ENCODE results near the gene IGFBP5. TPM values are rescaled to one million over a fixed set of nuclear protein-coding genes. Genes with fewer than 3 reads are reported as not detected.

Gene IGFBP5
- total RNA-seq, 1 experiment from 2014 or later: not detected

DNA sequence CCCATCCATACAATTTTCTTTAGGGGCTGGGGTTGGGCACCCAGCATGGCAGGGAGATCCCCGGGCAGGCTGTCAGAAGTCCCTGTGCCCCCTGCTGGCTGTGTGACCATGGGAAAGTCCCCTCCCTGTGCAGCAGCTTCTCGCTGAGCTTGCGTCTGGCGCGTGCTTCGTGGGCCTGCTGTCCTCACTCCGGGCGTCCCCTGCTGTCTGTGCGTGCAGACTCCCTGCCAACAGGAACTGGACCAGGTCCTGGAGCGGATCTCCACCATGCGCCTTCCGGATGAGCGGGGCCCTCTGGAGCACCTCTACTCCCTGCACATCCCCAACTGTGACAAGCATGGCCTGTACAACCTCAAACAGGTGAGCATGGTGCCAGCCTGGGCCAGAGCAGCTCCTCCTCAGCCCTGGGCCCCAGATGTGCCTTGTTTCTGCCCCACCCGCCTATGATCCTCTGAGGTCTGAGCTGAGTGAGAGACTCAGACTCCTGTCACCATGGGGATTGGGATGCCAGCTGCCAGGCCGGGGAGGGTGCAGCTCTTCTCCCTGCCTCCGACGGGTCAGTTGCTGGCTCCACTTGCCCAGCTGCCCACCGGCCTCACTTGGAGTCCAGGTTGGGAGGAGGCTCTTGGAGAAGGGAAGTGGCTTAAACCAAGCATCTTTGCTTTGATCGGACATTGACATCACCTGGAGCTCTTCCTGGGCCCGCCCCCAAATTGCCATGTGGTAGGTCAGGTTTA lies 33.5 kb downstream of the IGFBP5 start:
- TF ChIP-seq CTCF (IDR thresholded peaks at IDR 0.05; ENCODE audit: unreplicated experiment): no peak
- Mint-ChIP-seq H3K9me3 (ENCODE audit: unreplicated experiment) (no peaks in the 10 kb centered on the region), H3K36me3 (ENCODE audit: insufficient read depth, unreplicated experiment) (no peaks in the 10 kb centered on the region), H3K27me3 (ENCODE audit: insufficient read depth, unreplicated experiment) (no peaks in the 10 kb centered on the region), H3K4me1 (ENCODE audit: insufficient read depth, unreplicated experiment) (peaks cover 33% of the 10 kb centered on the region), H3K27ac (ENCODE audit: low read depth, unreplicated experiment) (no peak overlapping the region), H3K4me3 (ENCODE audit: unreplicated experiment) (no peak overlapping the region)
- POLR2A ChIA-PET: no interaction called here
- DNase-seq (ENCODE audit: unreplicated experiment): no peak
- intact Hi-C loops (cut with micrococcal nuclease): loop anchor here (10.0 kb wide), 1 partner anchor 247 kb away; the partner anchor contains the start of gene SMARCAL1
- CTCF ChIA-PET: interaction anchor here (0.6 to 27.0 kb wide), 7 partner anchors 8 to 141 kb away, joined by 3 to 673 read pairs (median 4); no protein-coding TSS in a partner anchor
- no TSS peak for BruUV-seq (replicated peaks)

GRCh38 chr2:216661051-216661450 lies 34.3 kb downstream of the IGFBP5 start:
- CTCF ChIA-PET: interaction anchor here (1.0 to 27.0 kb wide), 3 partner anchors 8 to 140 kb away, joined by 3 to 673 read pairs (median 4); no protein-coding TSS in a partner anchor

DNA sequence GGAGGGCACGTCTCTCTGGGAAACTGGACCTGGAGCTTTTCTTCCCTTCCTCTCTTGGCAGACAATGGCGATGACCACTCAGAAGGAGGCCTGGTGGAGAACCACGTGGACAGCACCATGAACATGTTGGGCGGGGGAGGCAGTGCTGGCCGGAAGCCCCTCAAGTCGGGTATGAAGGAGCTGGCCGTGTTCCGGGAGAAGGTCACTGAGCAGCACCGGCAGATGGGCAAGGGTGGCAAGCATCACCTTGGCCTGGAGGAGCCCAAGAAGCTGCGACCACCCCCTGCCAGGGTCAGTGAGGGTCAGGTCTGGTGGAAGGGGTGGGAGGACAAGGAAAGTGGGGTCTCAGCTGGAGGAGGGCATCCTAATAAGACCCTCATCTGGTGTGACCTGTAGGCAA lies 34.9 kb downstream of the IGFBP5 start:
- Mint-ChIP-seq H3K36me3 (ENCODE audit: insufficient read depth, unreplicated experiment) (no peaks in the 10 kb centered on the region), H3K4me3 (ENCODE audit: unreplicated experiment) (no peak overlapping the region), H3K27ac (ENCODE audit: low read depth, unreplicated experiment) (no peak overlapping the region), H3K4me1 (ENCODE audit: insufficient read depth, unreplicated experiment) (peaks cover 27% of the 10 kb centered on the region), H3K9me3 (ENCODE audit: unreplicated experiment) (no peaks in the 10 kb centered on the region), H3K27me3 (ENCODE audit: insufficient read depth, unreplicated experiment) (no peaks in the 10 kb centered on the region)
- BruUV-seq (replicated peaks): no TSS peak
- ChIA-PET POLR2A (no interaction called here), CTCF (interaction anchor here (0.6 to 27.0 kb wide), 3 partner anchors 28 to 181 kb away, joined by 3 to 673 read pairs (median 3); no protein-coding TSS in a partner anchor)
- no peak for TF ChIP-seq CTCF (IDR thresholded peaks at IDR 0.05; ENCODE audit: unreplicated experiment)
- no peak for DNase-seq (ENCODE audit: unreplicated experiment)
- intact Hi-C loops (cut with micrococcal nuclease): loop anchor here (10.0 kb wide), 1 partner anchor 246 kb away; the partner anchor contains the start of gene SMARCAL1

More at GRCh38 chr2:216661051-216661450, 34.3 kb downstream of the IGFBP5 start:
- no peaks in the 10 kb centered on the region for H3K9me3 Mint-ChIP-seq (ENCODE audit: unreplicated experiment)
- no peak overlapping the region for H3K27ac Mint-ChIP-seq (ENCODE audit: low read depth, unreplicated experiment)
- no TSS peak for BruUV-seq (replicated peaks)
- no peak for DNase-seq (ENCODE audit: unreplicated experiment)
- TF ChIP-seq CTCF (IDR thresholded peaks at IDR 0.05; ENCODE audit: unreplicated experiment): no peak
- H3K27me3 Mint-ChIP-seq (ENCODE audit: insufficient read depth, unreplicated experiment): no peaks in the 10 kb centered on the region
- no peaks in the 10 kb centered on the region for H3K36me3 Mint-ChIP-seq (ENCODE audit: insufficient read depth, unreplicated experiment)
- H3K4me1 Mint-ChIP-seq (ENCODE audit: insufficient read depth, unreplicated experiment): peaks cover 27% of the 10 kb centered on the region
- H3K4me3 Mint-ChIP-seq (ENCODE audit: unreplicated experiment): no peak overlapping the region
- POLR2A ChIA-PET: no interaction called here
- intact Hi-C loops (cut with micrococcal nuclease): loop anchor here (10.0 kb wide), 1 partner anchor 246 kb away; the partner anchor contains the start of gene SMARCAL1

- Mint-ChIP-seq H3K9me3 (ENCODE audit: unreplicated experiment) (no peaks in the 10 kb centered on the region), H3K36me3 (ENCODE audit: insufficient read depth, unreplicated experiment) (no peaks in the 10 kb centered on the region), H3K4me3 (ENCODE audit: unreplicated experiment) (no peak overlapping the region), H3K27ac (ENCODE audit: low read depth, unreplicated experiment) (peak overlapping the region; percentile 55), H3K4me1 (ENCODE audit: insufficient read depth, unreplicated experiment) (peaks cover 18% of the 10 kb centered on the region), H3K27me3 (ENCODE audit: insufficient read depth, unreplicated experiment) (no peaks in the 10 kb centered on the region)
- TF ChIP-seq CTCF (IDR thresholded peaks at IDR 0.05; ENCODE audit: unreplicated experiment): no peak
- intact Hi-C loops (cut with micrococcal nuclease): no loop called here
- BruUV-seq (replicated peaks): no TSS peak
- POLR2A ChIA-PET: interaction anchor here (0.8 to 2.0 kb wide), 7 partner anchors 12 to 161 kb away, joined by 3 to 7 read pairs (median 3); partner anchors contain the start of gene RPL37A
- CTCF ChIA-PET: interaction anchor here (0.6 to 27.0 kb wide), 11 partner anchors 8 to 170 kb away, joined by 3 to 673 read pairs (median 3); no protein-coding TSS in a partner anchor
- DNase-seq (ENCODE audit: unreplicated experiment): peak; percentile 45
Measured at GRCh38 chr2:216659276-216659675, 36.1 kb downstream of the IGFBP5 start.

All from MCF 10A (cell line).